ENCODE data around the gene SPTLC2.
"Not testable (repeated sequence)": the region's sequence is repeated elsewhere in the genome, so short reads cannot be mapped to it uniquely, and the experiment has no call there.

Gene SPTLC2

DNA sequence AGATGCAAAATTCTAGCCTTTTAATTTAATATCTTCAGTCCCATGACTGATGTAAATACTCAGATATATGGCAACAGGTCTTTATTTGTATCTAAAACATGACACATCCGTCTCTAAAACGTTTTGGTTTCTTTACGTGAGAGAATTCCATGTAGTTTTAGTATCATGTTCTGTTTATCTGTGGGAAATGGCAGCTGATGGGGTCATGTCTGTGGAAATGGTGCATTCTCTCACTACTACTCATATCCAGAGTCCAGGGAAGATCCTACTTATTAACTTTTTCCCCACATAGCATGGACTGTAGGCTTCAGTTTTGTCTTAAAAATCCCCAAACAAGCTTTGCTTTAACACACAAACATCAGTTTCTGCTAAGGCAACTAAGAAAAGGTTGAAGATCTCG is 53.8 kb downstream of the SPTLC2 start:
- no peak for DNase-seq (ENCODE audit: insufficient read length, low spot score)
- no peak for FAIRE-seq
- TF ChIP-seq POLR2A (IDR thresholded peaks at IDR 0.05; ENCODE audit: low read depth, low read length): no peak

GRCh38 chr14:77561881-77562280 is 54.6 kb downstream of the SPTLC2 start:
- no peak for FAIRE-seq
- TF ChIP-seq POLR2A (IDR thresholded peaks at IDR 0.05; ENCODE audit: low read depth, low read length): no peak
- DNase-seq (ENCODE audit: insufficient read length, low spot score): no peak

GRCh38 chr14:77559381-77559780 is 57.1 kb downstream of the SPTLC2 start:
- FAIRE-seq: no peak
- DNase-seq (ENCODE audit: insufficient read length, low spot score): no peak
- TF ChIP-seq POLR2A (IDR thresholded peaks at IDR 0.05; ENCODE audit: low read depth, low read length): no peak

DNA sequence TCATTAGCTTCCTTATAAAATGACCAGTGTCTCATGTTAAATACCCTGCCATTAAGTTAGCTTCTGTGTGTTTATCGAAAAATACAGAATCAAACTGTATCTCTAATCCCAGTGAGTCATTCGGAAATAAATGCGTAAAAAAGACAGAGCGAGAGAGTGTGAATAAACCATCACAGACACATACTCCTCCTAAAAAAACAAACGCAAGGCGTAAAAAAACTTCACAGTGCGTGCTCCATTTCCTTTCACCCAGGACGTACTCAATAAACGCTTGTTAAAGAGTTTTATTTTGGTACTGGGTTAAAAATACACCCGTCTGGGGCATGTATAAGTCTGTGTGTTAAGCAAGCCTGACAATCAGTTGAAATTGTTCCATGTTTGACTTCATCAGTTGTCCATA is 59.0 kb downstream of the SPTLC2 start:
- TF ChIP-seq POLR2A (IDR thresholded peaks at IDR 0.05; ENCODE audit: low read depth, low read length): no peak
- FAIRE-seq (no peak), DNase-seq (ENCODE audit: insufficient read length, low spot score) (no peak)

- no peak for DNase-seq (ENCODE audit: insufficient read length, low spot score)
Measured at GRCh38 chr14:77556946-77557345, 59.5 kb downstream of the SPTLC2 start.

DNA sequence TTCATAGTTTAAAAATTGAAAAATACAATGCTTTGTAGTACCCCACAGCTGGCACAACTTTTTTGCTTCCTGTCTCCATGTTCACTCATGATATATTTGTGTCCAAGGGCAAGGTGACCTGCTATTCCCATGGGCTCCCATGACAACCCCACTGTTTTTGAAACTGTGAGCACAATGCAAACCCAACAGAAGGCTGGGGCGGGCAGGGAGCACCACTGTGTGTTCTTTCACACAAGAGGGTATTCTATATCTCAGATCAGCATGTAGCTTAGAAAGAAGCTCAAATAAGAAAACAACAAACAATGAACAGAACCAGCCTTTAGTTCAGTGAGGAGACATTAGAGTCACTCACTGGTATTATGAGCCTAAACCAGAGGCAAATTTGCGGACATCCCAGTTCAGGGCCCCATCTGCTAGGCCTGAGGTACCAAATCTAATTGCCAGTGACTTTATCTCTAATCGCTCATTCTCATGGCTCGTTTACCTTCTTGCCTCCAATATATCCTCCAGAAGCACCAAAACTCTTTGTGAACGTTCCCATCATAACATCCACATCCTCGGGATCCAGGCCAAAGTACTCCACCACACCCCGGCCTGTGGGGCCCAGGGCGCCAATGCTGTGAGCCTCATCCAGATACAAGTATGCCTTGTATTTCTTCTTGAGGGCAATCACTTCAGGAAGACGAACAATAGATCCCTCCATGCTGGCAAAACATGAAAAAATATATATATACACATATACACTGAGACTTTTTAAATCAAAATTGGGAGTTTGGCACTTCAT is 61.4 kb downstream of the SPTLC2 start:
- DNase-seq (ENCODE audit: insufficient read length, low spot score): no peak
- no peak for TF ChIP-seq POLR2A (IDR thresholded peaks at IDR 0.05; ENCODE audit: low read depth, low read length)
- FAIRE-seq: no peak

More at GRCh38 chr14:77556946-77557345, 59.5 kb downstream of the SPTLC2 start:
- TF ChIP-seq POLR2A (IDR thresholded peaks at IDR 0.05; ENCODE audit: low read depth, low read length): no peak
- no peak for FAIRE-seq

DNA sequence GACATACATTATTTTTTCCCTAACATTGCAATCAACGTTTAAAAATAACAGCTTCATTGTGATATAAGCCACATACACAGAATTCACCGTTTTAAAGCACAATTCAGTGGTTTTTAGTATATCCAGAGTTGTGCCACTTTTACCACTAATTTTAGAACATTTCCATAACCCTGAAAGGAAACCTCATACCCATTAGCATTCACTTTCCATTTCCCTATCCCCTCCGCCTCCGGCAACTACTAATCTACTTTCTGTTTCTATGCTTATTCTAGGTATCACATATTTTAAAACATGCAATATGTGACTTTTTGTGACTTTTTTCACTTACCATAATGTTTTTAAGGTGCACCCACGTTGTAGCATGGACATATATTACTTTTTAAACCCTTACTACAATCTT is 62.2 kb downstream of the SPTLC2 start:
- DNase-seq (ENCODE audit: insufficient read length, low spot score) (no peak), FAIRE-seq (no peak)
- TF ChIP-seq POLR2A (IDR thresholded peaks at IDR 0.05; ENCODE audit: low read depth, low read length): no peak

DNA sequence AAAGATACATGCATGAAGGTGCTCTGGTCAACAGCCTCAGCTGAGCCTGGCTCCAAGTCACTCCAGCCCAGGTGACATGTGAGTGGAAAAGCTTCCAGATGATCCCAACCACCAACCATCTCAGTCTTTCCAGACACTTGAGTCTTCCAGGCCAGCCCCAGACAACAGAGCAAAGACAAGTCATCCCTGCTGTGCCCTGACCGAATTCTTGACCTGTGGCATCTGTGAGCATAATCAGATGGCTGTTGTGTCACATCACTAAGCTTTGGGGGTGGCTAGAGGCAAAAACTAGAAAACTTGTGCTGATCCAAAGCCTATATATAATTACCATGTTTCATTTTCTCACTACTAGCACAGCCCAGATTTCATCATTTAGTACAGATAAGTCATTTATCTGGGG is 67.0 kb downstream of the SPTLC2 start:
- DNase-seq (ENCODE audit: insufficient read length, low spot score) (no peak), FAIRE-seq (no peak)
- no peak for TF ChIP-seq POLR2A (IDR thresholded peaks at IDR 0.05; ENCODE audit: low read depth, low read length)

DNA sequence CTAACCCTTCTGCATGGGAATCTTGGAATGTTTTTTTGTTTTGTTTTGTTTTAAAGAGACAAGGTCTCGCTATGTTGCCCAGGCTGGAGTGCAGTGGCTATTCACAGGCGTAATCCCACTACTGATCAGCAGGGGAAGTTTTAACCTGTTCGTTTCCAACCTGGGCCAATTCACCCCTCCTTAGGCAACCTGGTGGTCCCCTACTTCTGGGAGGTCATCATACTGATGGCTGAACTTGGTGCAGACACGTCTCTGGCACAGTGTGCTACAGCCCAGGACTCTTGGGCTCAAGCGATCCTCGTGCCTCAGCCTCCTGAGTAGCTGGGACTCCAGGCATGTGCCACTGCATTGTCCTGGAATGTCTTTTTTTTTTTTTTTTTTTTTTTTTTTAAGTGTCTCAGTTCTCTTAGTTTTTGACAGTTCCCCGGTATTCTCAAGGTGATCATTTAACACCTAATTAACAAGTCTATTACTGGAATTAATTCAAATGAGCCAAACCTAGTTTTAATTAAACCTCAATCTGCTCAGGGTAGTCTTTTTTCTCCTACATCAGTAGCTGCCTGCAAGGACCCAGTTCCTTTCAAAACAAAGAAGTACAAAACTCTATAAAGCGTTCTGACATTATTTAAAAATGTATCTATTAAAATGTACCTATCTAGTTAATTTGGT is 68.8 kb downstream of the SPTLC2 start:
- DNase-seq (ENCODE audit: insufficient read length, low spot score): no peak
- FAIRE-seq: no peak
- TF ChIP-seq POLR2A (IDR thresholded peaks at IDR 0.05; ENCODE audit: low read depth, low read length): no peak

DNA sequence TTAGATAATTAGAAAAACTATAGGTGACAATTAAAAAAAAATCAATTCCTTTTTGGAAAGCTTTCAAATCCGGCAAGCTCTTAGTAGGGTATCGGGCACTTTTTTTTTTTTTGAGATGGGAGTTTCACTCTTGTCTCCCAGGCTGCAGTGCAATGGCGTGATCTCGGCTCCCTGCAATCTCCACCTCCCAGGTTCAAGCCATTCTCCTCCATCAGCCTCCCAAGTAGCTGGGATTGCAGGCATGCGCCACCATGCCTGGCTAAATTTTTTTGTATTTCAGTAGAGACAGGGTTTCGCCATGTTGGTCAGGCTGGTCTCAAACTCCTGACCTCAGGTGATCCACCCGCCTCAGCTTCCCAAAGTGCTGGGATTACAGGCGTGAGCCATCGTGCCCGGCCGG is 71.3 kb downstream of the SPTLC2 start:
- not testable (repeated sequence) for FAIRE-seq; DNase-seq (ENCODE audit: insufficient read length, low spot score)

DNA sequence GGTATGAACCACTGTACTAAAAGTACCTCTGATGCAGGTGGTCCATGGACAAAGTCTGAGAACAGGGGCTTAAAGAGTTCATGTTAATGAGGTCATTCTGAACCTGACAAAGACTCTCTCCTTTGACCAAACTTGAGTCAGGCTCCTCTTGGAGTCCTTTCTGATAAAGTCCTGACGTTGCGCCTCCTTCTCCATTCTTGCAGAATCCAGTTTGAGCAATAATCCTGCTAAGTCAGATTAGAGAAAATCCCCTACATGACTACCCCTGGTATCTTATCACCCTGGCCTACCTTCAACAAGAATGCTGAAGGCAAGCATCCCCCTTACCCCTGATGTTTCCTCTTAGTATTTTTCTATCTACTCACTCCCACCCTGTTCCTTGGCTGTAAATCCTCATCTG is 71.9 kb downstream of the SPTLC2 start:
- TF ChIP-seq POLR2A (IDR thresholded peaks at IDR 0.05; ENCODE audit: low read depth, low read length): no peak
- no peak for FAIRE-seq
- no peak for DNase-seq (ENCODE audit: insufficient read length, low spot score)

- FAIRE-seq: no peak
Measured at GRCh38 chr14:77543637-77544334, 72.7 kb downstream of the SPTLC2 start.

DNA sequence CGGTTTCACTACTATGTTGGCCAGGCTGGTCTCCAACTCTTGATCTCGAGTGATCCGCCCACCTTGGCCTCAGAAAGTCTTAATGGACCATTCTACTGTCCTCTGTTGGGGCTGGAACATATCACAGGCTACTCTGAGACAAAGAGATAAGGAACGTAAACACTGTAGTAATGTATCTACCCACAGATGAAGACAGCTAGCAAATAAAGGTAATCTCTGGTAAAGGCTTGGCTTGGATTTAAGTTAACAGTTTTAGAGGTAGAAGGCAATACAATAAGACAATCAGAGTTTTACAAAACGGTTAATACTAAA is 73.2 kb downstream of the SPTLC2 start:
- no peak for FAIRE-seq
- TF ChIP-seq POLR2A (IDR thresholded peaks at IDR 0.05; ENCODE audit: low read depth, low read length): no peak
- DNase-seq (ENCODE audit: insufficient read length, low spot score): no peak

More at GRCh38 chr14:77543637-77544334, 72.7 kb downstream of the SPTLC2 start:
- no peak for DNase-seq (ENCODE audit: insufficient read length, low spot score)
- TF ChIP-seq POLR2A (IDR thresholded peaks at IDR 0.05; ENCODE audit: low read depth, low read length): no peak

- no peak for FAIRE-seq
- DNase-seq (ENCODE audit: insufficient read length, low spot score): no peak
- no peak for TF ChIP-seq POLR2A (IDR thresholded peaks at IDR 0.05; ENCODE audit: low read depth, low read length)
Measured at GRCh38 chr14:77542421-77543239, 73.8 kb downstream of the SPTLC2 start.
